Naive B cell (primary cell): ENCODE results near the gene CXCL5. TPM values are rescaled to one million over a fixed set of nuclear protein-coding genes. Genes with fewer than 3 reads are reported as not detected.

Experiments
- ATAC-seq, 2 donors: fragments of 150-1000 bp; cut with Tn5 transposase; 2 replicates each; pipeline ENCODE4 v1.10.0; 2021; ENCODE audit warnings: low read depth in 2 of 2, mild to moderate bottlenecking in 2 of 2, moderate library complexity in 2 of 2
- DNase-seq: peaks from one replicate; pipeline ENCODE4 v3.0.0; 2022
- H3K27ac Mint-ChIP-seq, 6 donors: one replicate each; pipeline ENCODE4 v1.8.0; 2020 to 2022; ENCODE audit warnings: mild to moderate bottlenecking in 6 of 6, mixed read lengths in 6 of 6, moderate library complexity in 5 of 6, inconsistent platforms in 2 of 6
- H3K27me3 Mint-ChIP-seq, 3 donors: one replicate each; pipeline ENCODE4 v1.8.0; 2021 to 2022; ENCODE audit warnings: mixed read lengths in 3 of 3, mild to moderate bottlenecking in 1 of 3
- H3K36me3 Mint-ChIP-seq, 2 donors: one replicate each; pipeline ENCODE4 v1.8.0; 2020 to 2022; ENCODE audit warnings: mixed read lengths in 2 of 2, inconsistent platforms in 1 of 2, mild to moderate bottlenecking in 1 of 2
- H3K4me1 Mint-ChIP-seq, 3 donors: one replicate each; pipeline ENCODE4 v1.8.0; 2020 to 2022; ENCODE audit warnings: mixed read lengths in 3 of 3, inconsistent platforms in 1 of 3, mild to moderate bottlenecking in 1 of 3, moderate library complexity in 1 of 3
- H3K4me3 Mint-ChIP-seq, 8 donors: one replicate each; pipeline ENCODE4 v1.8.0; 2020 to 2022; ENCODE audit warnings: mild to moderate bottlenecking in 8 of 8, mixed read lengths in 8 of 8, moderate library complexity in 8 of 8, inconsistent platforms in 2 of 8
- H3K9me3 Mint-ChIP-seq, 7 donors: one replicate each; pipeline ENCODE4 v1.8.0; 2020 to 2022; ENCODE audit warnings: mixed read lengths in 7 of 7, mild to moderate bottlenecking in 5 of 7, inconsistent platforms in 2 of 7, moderate library complexity in 1 of 7
- polyA plus RNA-seq, 6 donors: library from polyadenylated mRNA; unstranded; fragments of 300-500 nt; fragmentation: Illumina TruSeq; gene quantifications; one replicate each; pipeline ENCODE4 v1.2.3, GENCODE V29; 2021; ENCODE audit warnings: low read depth in 6 of 6

Gene CXCL5
- polyA plus RNA-seq, 6 donors from 2014 or later: 0.21 to 0.53 (median 0.35) TPM; not detected in 1

DNA sequence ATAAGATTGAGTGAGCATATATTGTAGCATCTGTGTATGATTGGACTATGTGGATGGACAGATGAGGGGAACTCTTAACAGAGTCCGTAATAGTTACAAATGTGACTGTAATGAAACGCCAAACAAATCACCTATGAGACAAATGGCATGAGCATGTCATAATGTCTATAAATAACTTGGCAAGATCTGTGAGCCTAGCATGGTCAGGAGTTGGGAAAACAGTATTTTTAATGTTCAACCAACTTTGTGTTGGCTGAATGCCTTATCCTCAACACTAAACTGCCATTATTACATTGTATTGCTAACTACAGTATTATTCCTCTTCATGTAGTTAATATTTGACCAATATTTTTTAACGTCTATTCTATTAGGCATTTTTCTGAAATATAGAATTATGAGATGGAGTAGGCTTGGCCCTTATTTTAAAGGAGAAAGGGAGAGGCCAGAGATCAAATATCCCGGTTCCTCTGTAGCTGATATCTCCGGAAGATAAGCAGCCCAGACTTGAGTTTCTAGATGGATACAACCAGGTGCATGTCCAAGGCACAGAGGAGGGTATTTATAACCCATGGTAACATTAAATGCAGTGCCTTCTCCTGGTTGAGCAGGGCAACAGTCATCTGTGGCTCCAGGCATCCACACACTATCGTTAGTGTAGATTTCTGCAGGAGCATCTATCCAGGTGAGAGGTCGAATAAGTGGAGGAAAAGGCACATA, 49.3 kb downstream of the CXCL5 start:
- DNase-seq (no peak), ATAC-seq (no peak)
- H3K9me3 Mint-ChIP-seq: peaks cover 0 to 9% (median 4%) of the 10 kb centered on the region in 7 donors
- H3K36me3 Mint-ChIP-seq: no peaks in the 10 kb centered on the region
- H3K27me3 Mint-ChIP-seq: peaks cover 20 to 31% (median 20%) of the 10 kb centered on the region in 3 donors
- no peak overlapping the region for H3K27ac Mint-ChIP-seq
- H3K4me3 Mint-ChIP-seq: no peak overlapping the region
- no peaks in the 10 kb centered on the region for H3K4me1 Mint-ChIP-seq

DNA sequence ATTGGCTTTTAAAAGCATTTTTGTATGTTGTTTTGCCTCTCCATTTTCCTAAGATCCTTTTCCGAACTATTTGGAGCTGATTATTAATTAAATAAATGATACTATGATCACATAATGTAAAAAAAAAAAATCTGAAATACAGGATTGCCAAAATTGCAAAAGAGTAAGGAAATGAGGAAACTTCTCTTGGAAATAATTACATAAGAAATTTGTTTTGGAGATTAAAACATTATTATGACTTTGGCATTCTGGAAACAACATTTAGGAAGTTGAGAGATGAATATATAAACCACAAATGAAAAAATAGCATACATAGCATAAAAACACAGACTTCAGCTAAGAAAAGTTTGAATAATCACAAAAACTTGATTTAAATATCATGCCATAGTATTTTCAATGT, 50.2 kb downstream of the CXCL5 start:
- Mint-ChIP-seq H3K9me3 (peaks cover 0 to 10% (median 3%) of the 10 kb centered on the region in 7 donors), H3K4me1 (no peaks in the 10 kb centered on the region), H3K27me3 (peaks cover 21 to 40% (median 28%) of the 10 kb centered on the region in 3 donors), H3K27ac (no peak overlapping the region), H3K36me3 (no peaks in the 10 kb centered on the region), H3K4me3 (no peak overlapping the region)
- ATAC-seq: no peak
- DNase-seq: no peak

DNA sequence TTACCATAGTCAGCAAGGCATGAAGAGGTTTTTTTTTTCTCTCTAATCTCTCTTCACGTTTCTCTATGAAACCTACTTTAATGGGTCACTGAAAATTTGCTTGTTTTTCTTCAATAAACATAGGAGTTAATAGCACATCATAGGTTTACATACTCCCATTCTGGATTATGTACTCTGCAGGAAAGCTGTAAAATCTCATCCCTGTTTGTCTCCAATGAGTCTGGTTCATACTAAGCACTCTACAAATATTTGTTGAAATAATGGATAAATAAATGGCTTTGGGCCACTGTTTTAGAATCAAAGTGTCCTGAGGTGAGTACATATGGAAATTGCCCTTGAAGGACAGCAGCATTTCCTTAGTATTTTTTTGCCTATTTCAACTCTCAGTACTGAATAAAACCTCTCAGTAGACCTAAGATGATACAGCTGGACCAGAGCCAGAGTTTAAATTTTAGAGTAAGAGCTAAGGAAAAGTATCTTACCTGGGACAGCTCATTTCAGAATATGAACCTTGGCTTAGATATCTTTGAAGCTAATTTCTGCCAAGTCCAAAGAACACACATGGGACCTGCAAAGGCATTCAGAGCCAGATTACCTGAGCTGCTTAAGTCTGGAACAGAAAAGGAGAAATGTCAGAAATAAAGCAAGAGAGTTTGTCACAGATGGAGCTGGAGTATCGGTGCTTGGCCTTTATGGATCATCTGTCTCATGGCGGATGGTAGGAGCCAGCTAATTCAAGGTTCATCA, 51.1 kb downstream of the CXCL5 start:
- H3K4me3 Mint-ChIP-seq: no peak overlapping the region
- H3K9me3 Mint-ChIP-seq: peaks cover 0 to 9% (median 3%) of the 10 kb centered on the region in 7 donors
- no peaks in the 10 kb centered on the region for H3K4me1 Mint-ChIP-seq
- peaks cover 30 to 48% (median 37%) of the 10 kb centered on the region in 3 donors for H3K27me3 Mint-ChIP-seq
- no peak for ATAC-seq
- no peaks in the 10 kb centered on the region for H3K36me3 Mint-ChIP-seq
- H3K27ac Mint-ChIP-seq: no peak overlapping the region
- DNase-seq: no peak

DNA sequence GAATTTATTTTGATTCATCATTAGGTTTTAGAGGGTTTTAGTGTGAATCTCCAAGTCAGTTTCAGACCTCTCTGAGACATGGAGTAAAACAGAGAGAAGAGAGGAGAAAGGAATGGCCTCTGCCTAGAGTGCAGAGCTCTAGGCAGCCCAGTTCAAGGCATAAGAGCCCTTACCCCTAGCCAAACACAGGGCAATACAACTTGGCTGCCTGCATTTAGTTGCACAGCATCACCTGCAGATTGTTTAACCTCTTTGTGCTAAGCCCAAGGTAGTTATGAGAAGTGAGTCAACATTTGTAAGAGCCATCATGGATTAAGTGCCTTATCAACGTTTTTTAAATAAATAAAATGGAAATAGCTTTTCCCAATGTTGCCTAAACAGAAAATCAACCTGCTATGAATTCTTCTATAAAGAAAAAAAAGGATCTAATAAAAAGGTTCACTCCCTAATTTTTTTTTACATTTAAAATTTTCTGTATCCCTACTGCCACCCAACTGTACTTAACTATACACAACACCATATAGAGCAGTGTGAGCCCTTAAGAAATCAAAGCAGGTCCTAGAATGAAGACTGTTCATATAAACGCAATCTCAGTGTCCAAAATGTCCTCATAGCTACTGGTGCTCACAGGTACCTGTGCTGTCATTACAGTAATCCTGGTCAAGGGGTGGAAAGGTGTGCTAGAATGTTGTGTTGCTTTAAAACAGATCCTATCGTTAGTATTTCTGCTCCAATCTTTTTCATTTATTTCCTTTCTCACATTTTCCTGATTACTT, 52.6 kb downstream of the CXCL5 start:
- no peaks in the 10 kb centered on the region for H3K4me1 Mint-ChIP-seq
- H3K27ac Mint-ChIP-seq: no peak overlapping the region
- DNase-seq (no peak), ATAC-seq (no peak)
- no peak overlapping the region for H3K4me3 Mint-ChIP-seq
- H3K9me3 Mint-ChIP-seq: peaks cover 0 to 8% (median 3%) of the 10 kb centered on the region in 7 donors
- H3K36me3 Mint-ChIP-seq: no peaks in the 10 kb centered on the region
- peaks cover 42 to 58% (median 49%) of the 10 kb centered on the region in 3 donors for H3K27me3 Mint-ChIP-seq

Other genes with a start within 250 kb of the CXCL5 start
- not detected for gene CXCL6, start 162.0 kb downstream of the CXCL5 start, polyA plus RNA-seq
- 1 to 10 TPM in 4 of 6 donors, not detected in 2; 1.2 to 6.6 (median 5.1) TPM for gene PF4V1, start 145.4 kb downstream of the CXCL5 start, polyA plus RNA-seq
- not detected for gene CXCL1, start 129.3 kb downstream of the CXCL5 start, polyA plus RNA-seq
- gene PF4, start 16.6 kb downstream of the CXCL5 start, polyA plus RNA-seq: 10 to 100 TPM; 10.2 to 78.8 (median 34.5) TPM
- gene PPBP, start 10.5 kb downstream of the CXCL5 start, polyA plus RNA-seq: 100 to 1,000 TPM in 1 of 6 donors, 10 to 100 TPM in 5; 32.9 to 154 (median 84.7) TPM
- gene CXCL3, start 40.0 kb upstream of the CXCL5 start, polyA plus RNA-seq: not detected
- gene CXCL2, start 100.5 kb upstream of the CXCL5 start, polyA plus RNA-seq: not detected
- gene MTHFD2L, start 159.4 kb upstream of the CXCL5 start, polyA plus RNA-seq: 10 to 100 TPM in 2 of 6 donors, 1 to 10 TPM in 4; 6.6 to 19.6 (median 8.1) TPM